Chondrocyte (in vitro differentiated cells): Measurements from ENCODE around the gene ENTPD1. TPM values are rescaled to one million over a fixed set of nuclear protein-coding genes. Genes with fewer than 3 reads are reported as not detected.

Source experiments
- DNase-seq: peaks from one replicate; pipeline ENCODE4 v3.0.0; 2021; ENCODE audit warnings: mixed read lengths, low spot score
- H3K27ac Mint-ChIP-seq: one replicate; pipeline ENCODE4 v1.8.0; 2021; ENCODE audit warnings: mild to moderate bottlenecking, moderate library complexity, mixed read lengths; ENCODE audit not compliant: unreplicated experiment
- H3K27me3 Mint-ChIP-seq: 2 replicates; pipeline ENCODE4 v1.8.0; 2021; ENCODE audit warnings: low read depth, mixed read lengths
- H3K36me3 Mint-ChIP-seq: 2 replicates; pipeline ENCODE4 v1.8.0; 2021; ENCODE audit warnings: low read depth, mixed read lengths
- H3K4me1 Mint-ChIP-seq: 2 replicates; pipeline ENCODE4 v1.8.0; 2021; ENCODE audit warnings: low read depth, mild to moderate bottlenecking, mixed read lengths
- H3K4me3 Mint-ChIP-seq: one replicate; pipeline ENCODE4 v1.8.0; 2021; ENCODE audit warnings: mild to moderate bottlenecking, moderate library complexity, mixed read lengths; ENCODE audit not compliant: unreplicated experiment
- H3K9me3 Mint-ChIP-seq: 2 replicates; pipeline ENCODE4 v1.8.0; 2021; ENCODE audit warnings: low read depth, mixed read lengths
- CTCF ChIP-seq: fragments of 200-600 bp; sonication (generic); IDR thresholded peaks from 2 replicates; pipeline ENCODE4 v1.5.0; 2021; ENCODE audit warnings: antibody characterized with exemption, mild to moderate bottlenecking, moderate library complexity
- total RNA-seq: library from RNA; stranded (reverse); gene quantifications from 3 replicates; pipeline ENCODE4 v1.2.1, GENCODE V29; 2021

The ENTPD1 gene
- total RNA-seq, 1 donor from 2014 or later = 5.2 TPM

GRCh38 chr10:95818668-95819067 is 62.7 kb downstream of the ENTPD1 start:
- DNase-seq = no peak
- H3K27me3 Mint-ChIP-seq = no peaks in the 10 kb centered on the region
- H3K4me1 Mint-ChIP-seq = peaks cover 18% of the 10 kb centered on the region
- TF ChIP-seq CTCF = no peak
- peaks cover 7% of the 10 kb centered on the region for H3K9me3 Mint-ChIP-seq
- H3K36me3 Mint-ChIP-seq = no peaks in the 10 kb centered on the region
- no peak overlapping the region for H3K4me3 Mint-ChIP-seq
- H3K27ac Mint-ChIP-seq = no peak overlapping the region

- Mint-ChIP-seq H3K9me3 (peaks cover 7% of the 10 kb centered on the region), H3K27me3 (no peaks in the 10 kb centered on the region), H3K36me3 (no peaks in the 10 kb centered on the region), H3K4me3 (no peak overlapping the region), H3K4me1 (peaks cover 12% of the 10 kb centered on the region), H3K27ac (no peak overlapping the region)
- TF ChIP-seq CTCF = no peak
- DNase-seq = no peak
Observed at GRCh38 chr10:95819620-95820329, 63.8 kb downstream of the ENTPD1 start.

- Mint-ChIP-seq H3K9me3 (peaks cover 7% of the 10 kb centered on the region), H3K36me3 (no peaks in the 10 kb centered on the region), H3K27me3 (no peaks in the 10 kb centered on the region), H3K4me3 (no peak overlapping the region), H3K27ac (no peak overlapping the region), H3K4me1 (peaks cover 12% of the 10 kb centered on the region)
- no peak for DNase-seq
- TF ChIP-seq CTCF = no peak
Observed at GRCh38 chr10:95820363-95820762, 64.4 kb downstream of the ENTPD1 start.

GRCh38 chr10:95821720-95822119 is 65.8 kb downstream of the ENTPD1 start:
- no peak for TF ChIP-seq CTCF
- DNase-seq = no peak
- H3K4me3 Mint-ChIP-seq = no peak overlapping the region
- no peaks in the 10 kb centered on the region for H3K27me3 Mint-ChIP-seq
- H3K27ac Mint-ChIP-seq = no peak overlapping the region
- H3K9me3 Mint-ChIP-seq = no peaks in the 10 kb centered on the region
- no peaks in the 10 kb centered on the region for H3K36me3 Mint-ChIP-seq
- peaks cover 12% of the 10 kb centered on the region for H3K4me1 Mint-ChIP-seq

GRCh38 chr10:95830044-95830443 is 74.1 kb downstream of the ENTPD1 start:
- DNase-seq = no peak
- no peak overlapping the region for H3K4me3 Mint-ChIP-seq
- H3K27me3 Mint-ChIP-seq = no peaks in the 10 kb centered on the region
- H3K4me1 Mint-ChIP-seq = no peaks in the 10 kb centered on the region
- H3K27ac Mint-ChIP-seq = no peak overlapping the region
- H3K9me3 Mint-ChIP-seq = no peaks in the 10 kb centered on the region
- H3K36me3 Mint-ChIP-seq = no peaks in the 10 kb centered on the region
- no peak for TF ChIP-seq CTCF
